ENCODE measurements around the gene RIPOR3. TPM values are rescaled to one million over a fixed set of nuclear protein-coding genes. Genes with fewer than 3 reads are reported as not detected.
"Not testable (repeated sequence)": the region's sequence is repeated elsewhere in the genome, so short reads cannot be mapped to it uniquely, and the experiment has no call there.

RIPOR3 gene
- total RNA-seq, 1 donor from 2014 or later, result 0.44 TPM

DNA sequence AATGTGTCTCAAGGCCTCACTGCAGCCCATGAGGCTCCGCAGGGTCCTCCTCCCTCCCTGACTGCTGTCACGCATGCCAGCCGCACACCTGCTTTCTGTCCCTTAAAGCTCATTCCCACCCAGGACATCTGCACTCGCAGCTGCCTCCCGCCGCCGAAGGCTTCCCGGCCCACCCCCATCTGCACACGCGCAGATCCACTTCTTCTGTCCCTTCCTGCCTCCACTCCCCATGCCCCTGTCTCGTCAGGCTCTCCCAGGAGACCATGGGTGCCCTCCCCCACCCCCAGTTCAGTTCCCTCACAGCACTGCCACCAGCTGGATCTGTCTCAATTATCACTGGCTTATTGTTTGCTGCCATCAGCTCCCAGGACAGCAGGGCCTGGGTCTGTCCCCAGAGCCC is 63.0 kb downstream of the RIPOR3 start:
- no peaks in the 10 kb centered on the region for H3K9me3 Mint-ChIP-seq
- H3K27me3 Mint-ChIP-seq (ENCODE audit: low read depth), result no peaks in the 10 kb centered on the region
- no peak for DNase-seq (ENCODE audit: low read depth, low spot score)
- peaks cover 7% of the 10 kb centered on the region for H3K4me1 Mint-ChIP-seq
- H3K36me3 Mint-ChIP-seq (ENCODE audit: low read depth), result no peaks in the 10 kb centered on the region
- peak overlapping the region; percentile 31 for H3K27ac Mint-ChIP-seq (ENCODE audit: unreplicated experiment)
- TF ChIP-seq CTCF (conservative IDR thresholded peaks at IDR 0.05), result no peak
- no peak overlapping the region for H3K4me3 Mint-ChIP-seq

DNA sequence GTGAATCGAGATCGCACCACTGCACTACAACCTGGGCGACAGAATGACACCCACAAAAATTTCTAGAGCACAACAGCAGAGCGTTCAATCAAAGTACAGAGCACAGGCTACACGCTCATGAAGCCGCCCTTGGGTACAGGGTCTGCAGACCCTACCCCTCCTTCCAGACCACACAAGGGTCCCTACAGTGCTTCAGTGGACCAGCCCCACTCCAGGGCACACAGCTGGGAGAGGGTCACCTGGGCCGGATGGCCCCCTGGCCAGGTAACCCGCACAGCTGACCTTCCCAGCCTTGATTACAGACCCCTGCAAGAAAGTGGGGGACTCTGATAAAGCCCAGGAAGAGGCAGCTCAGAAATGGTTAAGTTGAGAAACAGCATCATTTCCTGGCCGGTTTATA is 63.6 kb downstream of the RIPOR3 start:
- no peaks in the 10 kb centered on the region for H3K9me3 Mint-ChIP-seq
- no peak for TF ChIP-seq CTCF (conservative IDR thresholded peaks at IDR 0.05)
- no peaks in the 10 kb centered on the region for H3K36me3 Mint-ChIP-seq (ENCODE audit: low read depth)
- peaks cover 7% of the 10 kb centered on the region for H3K4me1 Mint-ChIP-seq
- H3K4me3 Mint-ChIP-seq, result no peak overlapping the region
- no peaks in the 10 kb centered on the region for H3K27me3 Mint-ChIP-seq (ENCODE audit: low read depth)
- no peak for DNase-seq (ENCODE audit: low read depth, low spot score)
- no peak overlapping the region for H3K27ac Mint-ChIP-seq (ENCODE audit: unreplicated experiment)

- peak; percentile 66 for TF ChIP-seq CTCF (conservative IDR thresholded peaks at IDR 0.05)
- no peak for DNase-seq (ENCODE audit: low read depth, low spot score)
- H3K4me1 Mint-ChIP-seq, result peaks cover 7% of the 10 kb centered on the region
- H3K27ac Mint-ChIP-seq (ENCODE audit: unreplicated experiment), result peak overlapping the region; percentile 27
- H3K9me3 Mint-ChIP-seq, result no peaks in the 10 kb centered on the region
- no peaks in the 10 kb centered on the region for H3K36me3 Mint-ChIP-seq (ENCODE audit: low read depth)
- no peak overlapping the region for H3K4me3 Mint-ChIP-seq
- no peaks in the 10 kb centered on the region for H3K27me3 Mint-ChIP-seq (ENCODE audit: low read depth)
Measured at GRCh38 chr20:50625986-50626677, 65.2 kb downstream of the RIPOR3 start.

- no peak overlapping the region for H3K4me3 Mint-ChIP-seq
- DNase-seq (ENCODE audit: low read depth, low spot score), result no peak
- H3K9me3 Mint-ChIP-seq, result no peaks in the 10 kb centered on the region
- no peaks in the 10 kb centered on the region for H3K27me3 Mint-ChIP-seq (ENCODE audit: low read depth)
- H3K36me3 Mint-ChIP-seq (ENCODE audit: low read depth), result no peaks in the 10 kb centered on the region
- no peak for TF ChIP-seq CTCF (conservative IDR thresholded peaks at IDR 0.05)
- no peak overlapping the region for H3K27ac Mint-ChIP-seq (ENCODE audit: unreplicated experiment)
- H3K4me1 Mint-ChIP-seq, result peaks cover 7% of the 10 kb centered on the region
Measured at GRCh38 chr20:50624351-50625016, 66.9 kb downstream of the RIPOR3 start.

DNA sequence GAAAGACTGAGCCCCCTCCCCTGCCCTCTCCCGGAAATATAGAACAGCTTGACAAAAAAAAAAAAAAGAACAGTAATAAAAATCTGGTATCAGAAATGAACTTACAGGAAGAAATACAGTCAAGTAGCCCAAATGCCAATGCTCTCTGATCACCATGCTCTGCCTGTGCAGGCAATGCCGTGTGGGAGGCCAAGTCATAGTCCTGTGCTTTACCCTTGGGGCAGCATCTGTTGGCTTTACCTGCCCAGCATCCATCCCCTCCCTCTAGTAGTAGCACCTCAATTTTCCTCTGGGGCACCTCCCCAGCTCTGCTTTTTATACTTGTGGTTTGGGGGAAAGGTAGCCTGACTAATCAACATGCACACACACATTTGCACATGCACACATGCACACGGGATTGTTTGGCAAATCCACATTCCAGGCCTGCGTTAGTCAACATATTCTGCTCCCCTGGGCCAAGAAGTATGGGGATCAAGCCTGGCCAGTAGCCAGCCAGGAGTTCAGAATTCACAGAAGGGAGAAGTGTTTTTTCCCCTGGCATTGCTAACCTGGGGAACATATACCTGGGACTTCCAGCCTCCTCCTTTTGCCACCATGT is 70.2 kb downstream of the RIPOR3 start:
- no peaks in the 10 kb centered on the region for H3K9me3 Mint-ChIP-seq
- no peaks in the 10 kb centered on the region for H3K27me3 Mint-ChIP-seq (ENCODE audit: low read depth)
- no peak for DNase-seq (ENCODE audit: low read depth, low spot score)
- no peaks in the 10 kb centered on the region for H3K36me3 Mint-ChIP-seq (ENCODE audit: low read depth)
- no peak overlapping the region for H3K4me3 Mint-ChIP-seq
- no peak overlapping the region for H3K27ac Mint-ChIP-seq (ENCODE audit: unreplicated experiment)
- H3K4me1 Mint-ChIP-seq, result no peaks in the 10 kb centered on the region
- no peak for TF ChIP-seq CTCF (conservative IDR thresholded peaks at IDR 0.05)

GRCh38 chr20:50620459-50620858 is 70.9 kb downstream of the RIPOR3 start:
- H3K4me1 Mint-ChIP-seq; H3K27ac Mint-ChIP-seq (ENCODE audit: unreplicated experiment); H3K9me3 Mint-ChIP-seq; H3K4me3 Mint-ChIP-seq; H3K36me3 Mint-ChIP-seq (ENCODE audit: low read depth); H3K27me3 Mint-ChIP-seq (ENCODE audit: low read depth); DNase-seq (ENCODE audit: low read depth, low spot score): not testable (repeated sequence)

Data from neural crest cell (in vitro differentiated cells).